SH-SY5Y (cell line): ENCODE measurements around the gene DMRT2.

ENCODE experiments used
- GATA2 ChIP-seq: IDR thresholded peaks from 2 replicates; pipeline ENCODE4 v1.6.1; 2011; ENCODE audit warnings: mild to moderate bottlenecking, low read depth, low read length
- GATA3 ChIP-seq: IDR thresholded peaks from 2 replicates; pipeline ENCODE4 v1.6.1; 2011; ENCODE audit warnings: low read depth, mild to moderate bottlenecking, low read length, moderate library complexity

DMRT2 gene

GRCh38 chr9:1028501-1029190 is 21.5 kb upstream of the DMRT2 start:
- TF ChIP-seq GATA2 = no peak
- no peak for TF ChIP-seq GATA3

GRCh38 chr9:1031951-1032601 is 18.1 kb upstream of the DMRT2 start:
- TF ChIP-seq GATA2 = no peak
- TF ChIP-seq GATA3 = no peak

GRCh38 chr9:1034271-1034670 is 15.9 kb upstream of the DMRT2 start:
- no peak for TF ChIP-seq GATA2

GRCh38 chr9:1039589-1039988 is 10.6 kb upstream of the DMRT2 start:
- TF ChIP-seq GATA2 (no peak), GATA3 (no peak)

GRCh38 chr9:1042466-1042865 is 7.7 kb upstream of the DMRT2 start:
- no peak for TF ChIP-seq GATA2
- no peak for TF ChIP-seq GATA3

- TF ChIP-seq GATA2 (no peak), GATA3 (no peak)
Measured at GRCh38 chr9:1044643-1045042, 5.5 kb upstream of the DMRT2 start.

- TF ChIP-seq GATA3 (no peak), GATA2 (no peak)
Measured at GRCh38 chr9:1046639-1047572, 3.3 kb upstream of the DMRT2 start.

- TF ChIP-seq GATA3 (no peak), GATA2 (no peak)
Measured at GRCh38 chr9:1047591-1048230, 2.4 kb upstream of the DMRT2 start.

GRCh38 chr9:1048231-1048619 is 1.9 kb upstream of the DMRT2 start:
- TF ChIP-seq GATA2 (no peak), GATA3 (no peak)

- TF ChIP-seq GATA3 (no peak), GATA2 (no peak)
Measured at GRCh38 chr9:1048811-1049210, 1.3 kb upstream of the DMRT2 start.

GRCh38 chr9:1049641-1050040 is 516 bp upstream of the DMRT2 start:
- TF ChIP-seq GATA3 (no peak), GATA2 (no peak)

GRCh38 chr9:1051210-1051583 is 1.0 kb downstream of the DMRT2 start:
- TF ChIP-seq GATA3 (no peak), GATA2 (no peak)

- no peak for TF ChIP-seq GATA2
- no peak for TF ChIP-seq GATA3
Measured at GRCh38 chr9:1051584-1052275, 1.6 kb downstream of the DMRT2 start.
